K562 (cell line): ENCODE measurements around the gene JAKMIP1. TPM values are rescaled to one million over a fixed set of nuclear protein-coding genes. Genes with fewer than 3 reads are reported as not detected.

Source experiments
- ATAC-seq: fragments of 200-7000 bp; cut with Tn5 transposase; 3 replicates; pipeline ENCODE4 v1.9.1; 2020; ENCODE audit warnings: moderate library complexity
- BruUV-seq: library from RNA; stranded (reverse); fragments of 400-500 nt; replicated peaks from 2 replicates; lab custom pipeline; 2021; lab: Mats Ljungman, UMichigan
- CTCF ChIA-PET: fragments of 300-600 bp; formaldehyde crosslinking; extraction: SDS; loops from one replicate; lab custom pipeline; 2021; ENCODE audit warnings: low intra/inter-chr PET ratio; lab: Yijun Ruan, JAX
- POLR2A ChIA-PET: fragments of 300-600, 350-650 bp; sonication (Branson Sonifier 250); formaldehyde crosslinking; extraction: SDS; loops from one replicate; lab custom pipeline; 2021; ENCODE audit warnings: antibody characterized with exemption, inconsistent platforms; lab: Yijun Ruan, JAX
- DNase-seq, 4 experiments: peaks; one replicate each; pipeline versions ENCODE4 v3.0.0 to v3.0.0-alpha.2; 2011 to 2018; ENCODE audit warnings: low spot score in 3 of 4, mixed read lengths in 3 of 4; ENCODE audit errors: extremely low read depth in 1 of 4
- FAIRE-seq: peaks from 2 replicates; lab custom pipeline; 2011; peaks lifted over from hg19 to GRCh38; lab: Jason Lieb, UNC
- H2AFZ ChIP-seq: 2 replicates; pipeline ENCODE4 v1.6.0; 2011; ENCODE audit warnings: low read depth, low read length, control low read depth, inconsistent platforms
- H3K27ac ChIP-seq: fragments of 200-600 bp; 3 replicates; pipeline ENCODE4 v1.8.0; 2011; ENCODE audit warnings: low read depth, mild to moderate bottlenecking, control low read depth, inconsistent platforms, low read length, moderate library complexity, mixed read lengths; ENCODE audit errors: extremely low read depth
- H3K27me3 ChIP-seq, 2 experiments: fragments of 300-600 bp in 1 of 2; 2 replicates in 1 of 2; 3 replicates in 1 of 2; pipeline versions ENCODE4 v1.6.0 to v1.8.0; 2011; ENCODE audit warnings: inconsistent platforms in 2 of 2, low read length in 2 of 2, mild to moderate bottlenecking in 1 of 2, mixed read lengths in 1 of 2, moderate library complexity in 1 of 2; ENCODE audit not compliant: control insufficient read depth in 2 of 2, insufficient read depth in 2 of 2
- H3K36me3 ChIP-seq: fragments of 300-600 bp; 3 replicates; pipeline ENCODE4 v1.8.0; 2011; ENCODE audit warnings: mild to moderate bottlenecking, low read length, inconsistent platforms; ENCODE audit not compliant: control insufficient read depth, insufficient read depth
- H3K4me1 ChIP-seq, 2 experiments: fragments of 200-600 bp in 1 of 2; replicated peaks in 1 of 2; 2 replicates in 1 of 2; 3 replicates in 1 of 2; pipeline versions ENCODE4 v1.5.1 to v1.8.0; 2011; ENCODE audit warnings: inconsistent platforms in 2 of 2, low read length in 2 of 2, mild to moderate bottlenecking in 1 of 2, mixed read lengths in 1 of 2, moderate library complexity in 1 of 2; ENCODE audit not compliant: control insufficient read depth in 2 of 2, insufficient read depth in 2 of 2
- H3K4me2 ChIP-seq: 2 replicates; pipeline ENCODE4 v1.6.1; 2011; ENCODE audit warnings: low read length, control low read depth, inconsistent platforms, mixed read lengths; ENCODE audit not compliant: insufficient read depth
- H3K4me3 ChIP-seq: fragments of 200-600 bp; sonication (generic), shearing (Covaris generic); 2 replicates; pipeline ENCODE4 v1.5.1; 2016; ENCODE audit warnings: control low read depth, inconsistent platforms
- H3K79me2 ChIP-seq: fragments of 200-600 bp; 3 replicates; pipeline ENCODE4 v1.8.0; 2011; ENCODE audit warnings: low read length, inconsistent platforms; ENCODE audit not compliant: control insufficient read depth, insufficient read depth
- H3K9ac ChIP-seq, 2 experiments: 2 replicates each; pipeline versions ENCODE4 v1.6.0 to v1.6.1; 2011; ENCODE audit warnings: low read depth in 2 of 2, low read length in 2 of 2, control low read depth in 1 of 2, inconsistent platforms in 1 of 2, mild to moderate bottlenecking in 1 of 2, mixed read lengths in 1 of 2; ENCODE audit not compliant: insufficient read depth in 1 of 2
- H3K9me1 ChIP-seq: one replicate; pipeline ENCODE4 v1.6.0; 2011; ENCODE audit warnings: inconsistent platforms, mild to moderate bottlenecking, low read length, moderate library complexity; ENCODE audit not compliant: control insufficient read depth, insufficient read depth
- H3K9me3 ChIP-seq: replicated peaks from 2 replicates; pipeline ENCODE4 v1.5.1; 2011; ENCODE audit warnings: low read depth, low read length, inconsistent platforms; ENCODE audit not compliant: control insufficient read depth, insufficient read depth
- H4K20me1 ChIP-seq: replicated peaks from 2 replicates; pipeline ENCODE4 v1.6.1; 2011; ENCODE audit warnings: low read length, inconsistent platforms, mixed read lengths; ENCODE audit not compliant: control insufficient read depth, insufficient read depth
- FOXK2 ChIP-seq, 2 experiments: fragments of 450-650 bp; IDR thresholded peaks in 1 of 2; conservative IDR thresholded peaks in 1 of 2; 2 replicates each; pipeline ENCODE4 v1.6.1; 2016; ENCODE audit warnings: low read depth in 2 of 2, mild to moderate bottlenecking in 1 of 2
- KDM1A ChIP-seq, 2 experiments: fragments of 450-650 bp; IDR thresholded peaks; 2 replicates each; pipeline ENCODE4 v1.6.1; 2016; ENCODE audit warnings: mild to moderate bottlenecking in 2 of 2
- WGBS: fragments of 100-300 bp; shearing (Covaris generic); methylation state at CpG from one replicate; pipeline ENCODE4 v1.1.6; 2016; ENCODE audit warnings: low coverage, mixed read lengths; ENCODE audit not compliant: insufficient coverage; ENCODE audit errors: missing lambda C conversion rate; 5-methylcytosine and 5-hydroxymethylcytosine counted together
- in situ Hi-C: fragments of 300-500 bp; cut with MboI; formaldehyde crosslinking; loops from 4 replicates; pipeline ENCODE4 v1.15.0; 2018; ENCODE audit warnings: inconsistent platforms, mixed read lengths
- intact Hi-C: fragments of 100-400 bp; cut with micrococcal nuclease; formaldehyde crosslinking; loops from 2 replicates; pipeline ENCODE4 v1.14.2; 2022
- polyA plus RNA-seq, 8 experiments: library from polyadenylated mRNA; depleted of rRNA in 4 of 8; stranded (reverse) in 5 of 8; unstranded in 3 of 8; fragments of >200 nt; fragmentation: Nextera tagmentation in 2 of 8; fragmentation: Illumina TruSeq in 1 of 8; extraction: Ambion mirVana in 2 of 8; extraction: Trizol in 1 of 8; gene quantifications; 2 replicates each; pipeline versions ENCODE4 v1.2.1 to v1.2.3, GENCODE V29; 2011 to 2014; ENCODE audit warnings: inconsistent platforms in 1 of 8, missing spikeins in 1 of 8
- total RNA-seq, 7 experiments: library from RNA; depleted of rRNA in 6 of 7; stranded (reverse); fragments of >200 nt in 6 of 7; fragmentation: Illumina TruSeq in 2 of 7; extraction: Trizol in 2 of 7; gene quantifications; 2 replicates each; pipeline versions ENCODE4 v1.2.1 to v1.2.3, GENCODE V29; 2011 to 2021; ENCODE audit warnings: low replicate concordance in 1 of 7

JAKMIP1 gene
- total and polyA plus RNA-seq, 9 of the 15 experiments (the other 6 are each of a cell fraction or from before 2014, with no cell fraction given) = not detected

DNA sequence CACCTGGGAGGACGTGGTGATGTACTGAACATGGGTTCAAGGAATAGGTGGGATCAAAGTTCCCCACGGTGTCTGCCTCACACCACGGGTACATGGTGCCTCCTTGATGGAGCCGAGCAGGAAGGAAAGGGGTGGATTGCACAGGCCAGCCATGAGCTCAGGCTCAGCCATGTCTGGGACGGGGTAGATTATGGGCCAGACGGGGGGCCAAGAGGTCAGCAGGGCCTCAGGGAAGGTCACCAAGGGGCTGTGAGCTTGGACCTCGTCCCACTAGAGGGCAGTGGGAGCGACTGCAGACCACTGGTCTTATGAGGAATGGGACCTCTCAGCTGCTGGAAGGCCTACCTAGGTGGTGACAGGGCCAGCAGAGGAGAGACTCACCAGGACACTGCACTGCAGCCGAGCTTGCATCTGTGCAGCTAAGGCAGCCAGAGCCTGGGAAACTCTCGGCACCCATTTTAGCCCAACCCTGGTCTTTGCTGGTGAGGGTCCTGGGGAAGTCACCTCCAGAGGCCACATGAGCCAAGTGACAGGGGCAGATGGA lies 38.4 kb downstream of the JAKMIP1 start:
- POLR2A ChIA-PET = no interaction called here
- Histone ChIP-seq H2AFZ (no peak overlapping the region), H3K36me3 (no peaks in the 10 kb centered on the region), H3K4me1 (no peaks in the 10 kb centered on the region), H3K27ac (no peak overlapping the region), H4K20me1 (no peaks in the 10 kb centered on the region), H3K9ac (no peak overlapping the region), H3K27me3 (peaks cover 0 to 3% of the 10 kb centered on the region in 2 experiments; a peak in 2 of 5 replicates), H3K4me3 (no peak overlapping the region), H3K9me1 (peaks cover 4% of the 10 kb centered on the region), H3K4me2 (no peak overlapping the region), H3K9me3 (no peaks in the 10 kb centered on the region), H3K79me2 (no peaks in the 10 kb centered on the region)
- FAIRE-seq = no peak
- in situ Hi-C loops (no loop called here), intact Hi-C loops (no loop called here)
- CTCF ChIA-PET = no interaction called here
- WGBS = 2% methylated on average over 9 of the region's 10 CpGs
- ATAC-seq = no peak
- no TSS peak for BruUV-seq
- DNase-seq = no peak
- TF ChIP-seq FOXK2 (conservative IDR thresholded peaks at IDR 0.05 in 1 of 2, IDR thresholded peaks at IDR 0.05 in 1 of 2; ENCODE audit: low read depth in 2 of 2) = no peak

DNA sequence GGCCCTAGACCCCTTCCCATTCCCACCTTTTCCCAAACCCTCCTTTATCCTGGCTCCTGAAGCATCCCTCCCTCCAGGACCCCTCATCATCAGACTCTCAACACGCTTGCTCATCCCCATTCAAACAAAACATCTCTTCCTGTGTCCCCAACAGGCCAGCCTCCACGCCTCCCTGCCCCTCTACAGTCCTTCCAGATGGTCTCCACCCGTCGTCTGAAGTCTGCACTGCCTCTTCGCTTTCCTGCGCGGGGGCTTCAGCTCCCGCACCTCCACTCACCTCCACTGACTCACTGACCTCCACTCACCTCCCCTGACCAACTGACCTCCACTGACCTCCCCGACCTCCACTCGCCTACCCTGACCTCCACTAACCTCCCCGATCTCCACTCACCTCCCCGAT lies 39.8 kb downstream of the JAKMIP1 start:
- Histone ChIP-seq H3K9me1 (peaks cover 4% of the 10 kb centered on the region), H3K9me3 (no peaks in the 10 kb centered on the region), H3K9ac (no peak overlapping the region), H3K4me3 (no peak overlapping the region), H3K27me3 (peaks cover 0 to 14% of the 10 kb centered on the region in 2 experiments; a peak in 4 of 5 replicates), H3K4me1 (no peaks in the 10 kb centered on the region), H3K79me2 (no peaks in the 10 kb centered on the region), H4K20me1 (no peaks in the 10 kb centered on the region), H3K27ac (no peak overlapping the region), H3K36me3 (no peaks in the 10 kb centered on the region), H3K4me2 (no peak overlapping the region), H2AFZ (no peak overlapping the region)
- in situ Hi-C loops (no loop called here), intact Hi-C loops (no loop called here)
- no peak for ATAC-seq
- under 1% methylated on average over 12 of the region's 12 CpGs for WGBS
- ChIA-PET POLR2A (interaction anchor here (0.6 kb wide), 1 partner anchor 596 kb away, joined by 3 read pairs; no protein-coding TSS in a partner anchor), CTCF (no interaction called here)
- no peak for DNase-seq
- no peak for TF ChIP-seq KDM1A (IDR thresholded peaks at IDR 0.05)
- no TSS peak for BruUV-seq
- FAIRE-seq = no peak
